Choroid plexus epithelial cell (primary cell): Measurements from ENCODE around the gene C14orf93.

Experiments
- DNase-seq: peaks from one replicate; pipeline ENCODE4 v3.0.0-alpha.2; 2010; ENCODE audit warnings: low read depth
- H3K4me3 ChIP-seq: 2 replicates; pipeline ENCODE4 v1.5.1; 2011; ENCODE audit warnings: low read depth, mild to moderate bottlenecking, control low read depth, low read length, moderate library complexity
- TF ChIP-seq, protein P1 (sequence below): conservative IDR thresholded peaks from 2 replicates; pipeline ENCODE4 v1.5.1; 2011; ENCODE audit warnings: low read depth, mild to moderate bottlenecking, control low read depth, inconsistent platforms, low read length, moderate library complexity

C14orf93 gene

DNA sequence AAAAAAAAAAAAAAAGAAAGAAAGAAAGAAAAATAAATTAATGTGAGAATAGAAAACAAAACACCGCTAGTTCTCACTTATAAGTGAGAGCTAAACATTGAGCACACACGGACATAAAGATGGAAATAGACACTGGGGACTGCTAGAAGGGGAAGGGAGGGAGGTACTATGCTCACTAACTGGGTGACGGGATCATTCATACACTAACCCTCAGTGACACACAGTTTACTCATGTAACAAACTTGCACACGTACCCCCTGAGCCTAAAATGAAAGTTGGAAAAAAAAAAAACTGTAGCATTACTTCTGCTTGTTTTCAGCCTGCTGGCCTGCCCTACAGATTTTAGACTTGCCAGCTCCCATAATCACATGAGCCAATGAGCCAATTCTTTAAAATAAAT, 70.3 kb downstream of the C14orf93 start:
- TF ChIP-seq, protein P1, sequence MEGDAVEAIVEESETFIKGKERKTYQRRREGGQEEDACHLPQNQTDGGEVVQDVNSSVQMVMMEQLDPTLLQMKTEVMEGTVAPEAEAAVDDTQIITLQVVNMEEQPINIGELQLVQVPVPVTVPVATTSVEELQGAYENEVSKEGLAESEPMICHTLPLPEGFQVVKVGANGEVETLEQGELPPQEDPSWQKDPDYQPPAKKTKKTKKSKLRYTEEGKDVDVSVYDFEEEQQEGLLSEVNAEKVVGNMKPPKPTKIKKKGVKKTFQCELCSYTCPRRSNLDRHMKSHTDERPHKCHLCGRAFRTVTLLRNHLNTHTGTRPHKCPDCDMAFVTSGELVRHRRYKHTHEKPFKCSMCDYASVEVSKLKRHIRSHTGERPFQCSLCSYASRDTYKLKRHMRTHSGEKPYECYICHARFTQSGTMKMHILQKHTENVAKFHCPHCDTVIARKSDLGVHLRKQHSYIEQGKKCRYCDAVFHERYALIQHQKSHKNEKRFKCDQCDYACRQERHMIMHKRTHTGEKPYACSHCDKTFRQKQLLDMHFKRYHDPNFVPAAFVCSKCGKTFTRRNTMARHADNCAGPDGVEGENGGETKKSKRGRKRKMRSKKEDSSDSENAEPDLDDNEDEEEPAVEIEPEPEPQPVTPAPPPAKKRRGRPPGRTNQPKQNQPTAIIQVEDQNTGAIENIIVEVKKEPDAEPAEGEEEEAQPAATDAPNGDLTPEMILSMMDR: no peak

More for the DNA sequence above, 70.3 kb downstream of the C14orf93 start:
- no peak overlapping the region for H3K4me3 ChIP-seq
- peak; percentile 28 for DNase-seq
